EL (cell line): ENCODE results near the gene ZCCHC8.
"Not testable (repeated sequence)": the region's sequence is repeated elsewhere in the genome, so short reads cannot be mapped to it uniquely, and the experiment has no call there.

ENCODE experiments used
- DNase-seq: peaks from one replicate; pipeline ENCODE4 v3.0.0-alpha.2; 2016

ZCCHC8 gene

DNA sequence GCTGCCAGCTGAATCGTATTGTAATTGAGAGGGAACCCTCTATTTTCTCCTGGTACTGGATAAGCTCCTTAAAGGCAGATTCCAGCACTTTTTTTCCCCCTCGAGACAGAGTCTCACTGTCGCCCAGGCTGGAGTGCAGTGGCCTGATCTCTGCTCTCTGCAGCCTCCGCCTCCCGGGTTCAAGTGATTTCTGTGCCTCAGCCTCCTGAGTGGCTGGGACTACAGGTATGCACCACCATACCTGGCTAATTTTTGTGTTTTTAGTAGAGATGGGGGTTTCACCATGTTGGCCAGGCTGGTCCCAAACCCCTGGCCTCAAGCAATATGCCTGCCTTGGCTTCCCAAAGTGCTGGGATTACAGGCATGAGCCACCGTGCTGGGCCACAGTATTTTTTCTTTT, 30.9 kb downstream of the ZCCHC8 start:
- not testable (repeated sequence) for DNase-seq

DNA sequence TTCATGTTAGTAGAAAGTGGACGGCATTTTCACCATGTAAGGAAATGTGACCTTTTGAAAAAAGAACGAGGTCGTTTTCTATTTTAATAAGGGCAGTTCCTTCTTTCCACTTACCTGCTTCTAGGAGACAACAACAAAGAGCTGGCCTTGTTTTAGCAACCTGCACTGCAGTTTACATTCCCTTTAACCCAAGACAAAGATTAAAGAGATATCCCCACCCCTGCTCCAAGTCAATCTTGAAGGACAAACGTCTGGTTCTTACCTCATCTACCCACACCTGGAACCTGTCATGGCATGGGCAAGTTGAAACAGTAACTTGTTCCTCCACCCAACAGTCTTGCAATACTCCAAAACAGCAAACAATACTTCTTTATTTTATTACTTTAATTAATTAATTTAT, 32.7 kb downstream of the ZCCHC8 start:
- no peak for DNase-seq

DNA sequence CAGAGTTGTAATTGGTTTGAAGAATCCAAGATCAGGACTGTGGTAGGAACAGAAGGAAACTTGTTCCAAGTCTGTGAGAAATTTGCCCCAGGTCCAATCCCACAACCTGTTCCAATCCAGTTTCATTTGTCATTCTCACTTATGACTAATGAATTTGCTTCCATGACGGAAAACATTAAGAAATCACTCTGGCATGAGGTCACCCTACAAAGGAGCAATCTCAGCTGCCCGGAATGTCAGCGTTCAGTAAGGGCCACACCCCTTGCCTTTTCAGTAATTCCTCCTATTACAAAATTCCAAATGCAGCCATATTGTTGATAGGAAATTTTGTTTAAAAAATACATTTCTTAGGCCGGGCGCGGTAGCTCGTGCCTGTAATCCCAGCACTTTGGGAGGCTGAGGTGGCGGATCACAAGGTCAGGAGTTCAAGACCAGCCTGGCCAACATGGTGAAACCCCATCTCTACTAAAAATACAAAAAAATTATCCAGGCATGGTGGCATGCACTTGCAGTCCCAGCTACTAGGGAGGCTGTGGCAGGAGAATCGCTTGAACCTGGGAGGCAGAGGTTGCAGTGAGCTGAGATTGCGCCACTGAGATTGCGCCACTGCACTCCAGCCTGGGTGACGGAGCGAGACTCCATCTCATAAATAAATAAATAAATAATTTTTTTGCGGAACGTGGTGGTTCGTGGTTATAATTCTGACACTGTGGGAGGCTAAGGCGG, 36.3 kb downstream of the ZCCHC8 start:
- DNase-seq = peak; percentile 98

DNA sequence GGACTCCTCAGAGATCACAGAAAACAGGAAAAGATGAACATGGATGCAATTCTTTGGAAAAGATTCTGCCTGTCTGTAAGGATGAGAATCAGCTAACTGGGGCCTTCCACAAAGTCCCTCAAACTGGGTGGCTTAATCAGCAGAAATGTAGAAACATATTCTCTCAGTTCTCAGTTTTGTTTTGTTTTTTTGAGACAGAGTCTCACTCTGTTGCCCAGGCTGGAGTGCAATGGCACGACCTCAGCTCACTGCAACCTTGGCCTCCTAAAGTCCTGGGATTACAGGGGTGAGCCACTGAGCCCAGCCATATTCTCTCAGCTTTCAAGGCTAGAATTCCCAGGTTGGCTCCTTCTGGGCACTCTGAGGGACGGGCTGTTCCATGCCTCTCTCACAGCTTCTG, 40.1 kb downstream of the ZCCHC8 start:
- DNase-seq = no peak

DNA sequence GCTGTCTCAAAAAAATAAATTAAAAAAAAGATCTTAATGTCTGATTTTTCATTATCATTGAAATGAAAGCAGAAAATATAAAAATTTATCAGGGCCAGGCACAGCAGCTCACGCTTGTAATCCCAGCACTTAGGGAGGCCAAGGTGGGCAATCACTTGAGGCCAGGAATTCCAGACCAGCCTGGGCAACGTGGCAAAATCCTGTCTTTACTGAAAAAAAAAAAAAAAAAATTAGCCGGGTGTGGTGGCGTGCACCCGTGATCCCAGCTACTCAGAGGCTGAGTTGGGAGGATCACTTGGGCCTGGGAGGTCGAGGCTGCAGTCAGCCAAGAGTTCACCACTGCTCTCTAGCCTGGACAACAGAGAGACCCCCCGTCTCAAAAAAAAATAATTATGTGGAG, 40.7 kb downstream of the ZCCHC8 start:
- DNase-seq = no peak

DNA sequence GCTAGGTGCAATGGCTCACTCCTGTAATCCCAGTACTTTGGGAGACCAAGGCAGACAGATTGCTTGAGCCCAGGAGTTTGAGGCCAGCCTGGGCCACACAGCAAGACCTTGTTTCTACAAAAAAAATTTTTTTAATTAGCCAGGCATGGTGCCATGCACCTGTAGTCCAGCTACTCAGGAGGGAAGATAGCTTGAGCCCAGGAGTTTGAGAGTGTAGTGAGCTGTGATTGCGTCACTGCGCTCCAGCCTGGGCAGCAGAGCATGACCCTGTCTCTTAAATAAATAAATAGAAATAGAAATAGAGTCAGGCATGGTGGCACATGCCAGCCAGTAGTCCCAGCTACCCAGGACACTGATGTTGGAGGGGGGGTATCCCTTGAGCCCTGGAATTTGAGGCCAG, 41.5 kb downstream of the ZCCHC8 start:
- DNase-seq = no peak

DNA sequence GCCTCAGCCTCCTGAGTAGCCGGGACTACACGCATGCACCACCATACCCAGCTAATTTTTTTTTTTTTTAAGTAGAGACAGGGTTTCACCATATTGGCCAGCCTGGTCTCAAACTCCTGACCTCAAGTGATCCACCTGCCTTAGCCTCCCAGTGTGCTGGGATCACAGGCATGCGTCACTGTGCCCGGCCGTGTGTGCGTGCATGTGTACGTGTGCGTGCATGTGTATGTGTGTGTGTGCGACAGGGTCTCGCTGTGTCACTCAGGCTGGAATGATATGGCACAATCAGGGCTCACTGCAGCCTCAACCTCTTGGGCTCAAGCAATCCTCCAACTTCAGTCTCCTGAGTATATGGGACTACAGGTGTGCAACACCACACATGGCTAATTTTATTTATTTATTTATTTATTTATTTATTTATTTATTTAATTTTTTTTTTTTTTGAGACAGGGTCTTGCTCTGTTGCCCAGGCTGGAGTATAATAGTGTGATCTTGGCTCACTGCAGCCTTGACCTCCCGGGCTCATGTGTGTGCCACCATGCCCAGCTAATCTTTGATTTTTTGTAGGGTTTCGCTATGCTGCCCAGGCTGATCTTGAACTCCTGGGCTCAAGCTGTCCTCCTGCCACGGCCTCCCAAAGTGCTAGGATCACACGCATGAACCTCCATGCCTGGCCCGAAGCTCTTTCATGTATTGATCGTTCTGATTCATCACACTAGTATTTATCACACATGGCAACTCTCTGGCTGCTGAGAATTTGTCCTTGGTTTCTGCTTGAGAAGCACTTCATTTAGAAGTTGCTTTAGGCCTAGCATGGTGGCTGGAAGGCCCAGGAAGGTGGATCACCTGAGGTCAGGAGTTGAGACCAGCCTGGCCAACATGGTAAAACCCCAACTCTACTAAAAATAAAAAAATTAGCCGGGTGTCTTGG, 42.4 kb downstream of the ZCCHC8 start:
- DNase-seq = no peak

DNA sequence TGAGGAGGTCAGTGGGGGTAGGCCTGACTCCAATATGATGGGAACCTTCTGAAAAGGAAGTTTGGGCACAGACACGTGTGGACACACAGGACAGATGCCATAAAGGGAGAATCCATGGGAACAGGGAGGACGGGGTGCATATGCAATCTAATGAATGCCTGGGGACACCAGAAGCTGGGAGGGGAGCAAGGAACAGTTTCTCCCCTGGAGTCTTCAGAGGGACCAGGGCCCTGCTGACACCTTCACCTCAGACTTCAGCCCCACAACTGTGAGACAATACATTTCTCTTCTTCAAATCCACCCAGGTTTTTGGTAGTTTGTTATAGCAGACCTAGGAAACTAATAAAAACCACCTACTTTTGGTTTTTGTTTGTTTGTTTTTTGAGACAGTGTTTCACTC, 43.1 kb downstream of the ZCCHC8 start:
- no peak for DNase-seq

DNA sequence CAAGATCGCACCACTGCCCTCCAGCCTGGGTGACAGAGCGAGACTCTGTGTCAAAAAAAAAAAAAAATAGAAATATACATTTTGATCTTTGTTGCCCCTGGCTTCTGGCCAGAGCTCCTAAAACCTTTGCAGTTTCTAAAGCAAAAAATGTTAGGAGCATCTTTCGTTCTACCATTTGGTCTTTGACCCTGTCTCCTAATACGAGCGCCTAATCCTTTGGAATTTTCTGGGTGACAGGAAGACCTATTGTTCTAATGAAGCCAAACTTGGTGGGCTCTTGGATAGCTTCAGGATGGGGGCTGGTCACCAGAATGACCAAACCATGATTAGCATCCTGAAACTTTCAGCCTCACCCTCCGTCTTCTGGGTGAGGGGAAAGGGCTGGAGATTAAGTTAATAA, 46.0 kb downstream of the ZCCHC8 start:
- no peak for DNase-seq

DNA sequence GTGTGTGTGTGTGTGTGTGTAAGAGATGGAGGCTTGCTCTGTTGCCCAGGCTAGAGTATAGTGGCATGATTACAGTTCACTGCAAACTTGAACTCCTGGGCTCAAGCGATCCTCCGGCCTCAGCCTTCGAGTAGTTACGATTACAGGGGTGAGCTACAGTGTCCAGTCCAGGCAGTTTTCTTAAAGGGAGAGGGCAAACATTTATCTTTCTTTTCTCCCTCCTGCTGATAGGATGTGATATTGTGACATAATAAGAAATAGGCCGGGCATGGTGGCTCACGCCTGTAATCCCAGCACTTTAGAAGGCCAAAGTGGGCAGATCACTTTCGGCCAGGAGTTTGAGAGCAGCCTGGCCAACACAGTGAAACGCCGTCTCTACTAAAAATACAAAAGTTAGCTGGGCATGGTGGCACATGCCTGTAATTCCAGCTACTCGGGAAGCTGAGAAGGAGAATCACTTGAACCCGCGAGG, 46.4 kb downstream of the ZCCHC8 start:
- DNase-seq = no peak

DNA sequence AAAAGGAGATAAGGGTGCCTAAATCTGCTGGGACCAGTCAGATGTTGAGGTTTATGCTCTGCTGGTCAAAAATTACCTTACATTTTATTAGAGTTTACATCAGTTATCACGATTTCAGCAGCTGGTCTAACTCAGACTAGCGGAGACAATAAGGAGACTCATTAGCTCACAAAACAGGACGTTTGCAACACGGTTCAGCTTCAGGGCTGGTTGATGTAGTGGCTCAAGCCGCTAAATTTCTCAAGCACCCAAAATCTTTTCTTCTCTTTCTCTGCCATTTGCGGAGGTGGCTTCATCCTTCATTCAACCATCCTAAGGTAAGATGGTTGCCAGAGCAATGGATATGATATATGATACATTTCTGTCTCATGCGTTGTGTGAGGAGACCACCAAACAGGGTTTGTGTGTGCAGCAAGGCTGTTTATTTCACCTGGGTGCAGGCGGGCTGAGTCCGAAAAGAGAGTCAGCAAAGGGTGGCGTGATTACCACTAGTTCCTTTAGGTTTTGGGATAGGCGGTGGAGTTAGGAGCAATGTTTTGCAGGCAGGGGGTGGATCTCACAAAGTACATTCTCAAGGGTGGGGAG, 47.9 kb downstream of the ZCCHC8 start:
- DNase-seq = no peak

DNA sequence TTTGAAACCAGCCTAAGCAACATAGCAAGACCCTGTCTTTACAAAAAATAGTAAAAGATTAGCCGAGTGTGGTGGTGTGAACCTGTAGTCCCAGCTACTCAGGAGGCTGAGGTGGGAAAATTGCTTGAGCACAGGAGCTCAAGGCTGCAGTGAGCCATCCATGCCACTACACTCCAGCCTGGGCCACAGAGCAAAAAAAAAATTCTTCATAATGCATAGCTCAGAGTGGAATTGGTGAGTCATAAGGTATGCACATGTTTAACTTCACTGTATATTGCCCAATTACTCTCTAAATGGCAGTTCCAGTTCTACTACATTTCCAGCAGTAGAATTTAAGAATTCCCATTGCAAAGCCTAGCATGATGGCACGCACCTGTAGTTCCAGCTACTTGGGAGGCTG, 51.4 kb downstream of the ZCCHC8 start:
- DNase-seq = peak; percentile 87

DNA sequence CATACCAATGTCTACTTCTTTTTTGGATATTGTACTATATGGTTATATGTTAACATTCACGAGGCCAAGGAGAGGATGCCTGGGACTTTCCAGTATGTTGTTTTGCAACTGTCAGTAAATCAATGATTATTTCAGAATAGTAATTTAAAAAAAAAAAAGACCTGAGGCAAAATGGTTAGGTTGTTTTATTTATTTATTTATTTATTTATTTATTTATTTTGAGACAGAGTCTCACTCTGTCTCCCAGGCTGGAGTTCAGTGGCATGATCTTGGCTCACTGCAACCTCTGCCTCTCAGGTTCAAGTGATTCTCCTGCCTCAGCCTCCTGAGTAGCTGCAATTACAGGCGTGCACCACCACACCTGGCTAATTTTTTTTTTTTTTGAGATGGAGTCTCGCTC, 52.9 kb downstream of the ZCCHC8 start:
- DNase-seq = not testable (repeated sequence)

DNA sequence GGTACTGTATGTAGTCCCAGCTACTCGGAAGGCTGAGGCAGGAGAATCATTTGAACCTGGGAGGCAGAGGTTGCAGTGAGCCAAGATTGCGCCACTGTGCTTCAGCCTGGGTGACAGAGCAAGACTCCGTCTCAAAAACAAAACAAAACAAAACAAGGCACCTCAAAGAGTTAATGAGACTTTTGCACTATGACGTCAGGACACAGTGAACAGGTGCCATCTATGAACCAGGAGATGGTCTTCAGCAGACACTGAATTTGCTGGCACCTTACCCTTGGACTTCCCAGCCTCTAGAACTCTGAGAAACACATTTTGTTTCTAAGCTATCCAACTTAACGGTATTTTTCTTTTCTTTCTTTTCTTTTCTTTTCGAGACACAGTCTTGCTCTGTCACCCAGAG, 54.3 kb downstream of the ZCCHC8 start:
- DNase-seq = not testable (repeated sequence)

DNA sequence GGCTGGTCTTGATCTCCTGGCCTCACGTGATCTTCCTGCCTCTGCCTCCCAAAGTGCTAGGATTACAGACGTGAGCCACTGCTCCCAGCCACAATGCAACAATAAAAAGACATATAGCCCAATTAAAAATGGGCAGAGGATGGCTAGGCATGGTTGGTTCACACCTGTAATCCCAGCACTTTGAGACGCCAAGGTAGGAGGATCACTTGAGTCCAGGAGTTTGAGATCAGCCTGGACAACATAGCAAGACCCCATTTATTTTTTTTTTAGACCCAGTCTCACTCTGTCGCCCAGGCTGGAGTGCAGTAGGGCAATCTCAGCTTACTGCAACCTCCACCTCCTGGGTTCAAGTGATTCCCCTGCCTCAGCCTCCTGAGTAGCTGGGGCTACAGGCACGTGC, 56.7 kb downstream of the ZCCHC8 start:
- not testable (repeated sequence) for DNase-seq

DNA sequence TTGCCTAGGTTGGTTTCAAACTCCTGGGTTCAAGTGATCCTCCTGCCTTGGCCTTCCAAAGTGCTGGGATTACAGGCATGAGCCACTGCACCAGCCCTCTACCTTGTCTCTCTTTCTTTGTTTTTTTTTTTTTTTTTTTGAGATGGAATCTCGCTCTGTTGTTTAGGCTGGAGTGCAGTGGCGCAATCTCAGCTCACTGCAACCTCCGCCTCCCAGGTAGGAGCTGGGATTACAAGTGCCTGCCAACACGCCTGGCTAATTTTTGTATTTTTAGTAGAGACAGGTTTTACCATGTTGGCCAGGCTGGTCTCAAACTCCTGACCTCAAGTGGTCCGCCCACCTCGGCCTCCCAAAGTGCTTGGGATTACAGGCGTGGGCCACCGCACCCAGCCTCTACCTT, 61.9 kb downstream of the ZCCHC8 start:
- not testable (repeated sequence) for DNase-seq

DNA sequence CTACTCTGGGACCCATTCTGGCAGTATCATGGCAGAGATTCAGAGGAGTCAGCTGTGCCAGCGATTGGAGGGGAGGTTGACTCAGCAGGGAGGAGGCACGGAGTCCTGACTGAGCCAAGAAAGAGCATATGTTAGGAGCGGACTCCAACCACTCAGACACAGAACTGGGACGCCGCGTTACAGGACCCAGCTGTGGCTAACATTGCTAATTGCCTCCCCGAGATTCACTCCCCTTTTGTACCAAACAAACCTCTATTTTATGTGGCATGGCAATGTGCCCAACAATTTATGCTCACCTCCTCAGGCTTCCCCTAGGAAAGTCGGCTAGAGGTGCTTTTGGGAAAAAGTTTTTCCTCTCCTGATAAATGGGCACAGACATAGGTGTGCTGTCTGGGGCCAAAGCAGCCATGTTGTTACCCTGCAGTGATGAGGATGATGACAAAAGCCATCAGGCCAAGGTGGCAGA, 63.0 kb downstream of the ZCCHC8 start:
- DNase-seq = peak; percentile 68

DNA sequence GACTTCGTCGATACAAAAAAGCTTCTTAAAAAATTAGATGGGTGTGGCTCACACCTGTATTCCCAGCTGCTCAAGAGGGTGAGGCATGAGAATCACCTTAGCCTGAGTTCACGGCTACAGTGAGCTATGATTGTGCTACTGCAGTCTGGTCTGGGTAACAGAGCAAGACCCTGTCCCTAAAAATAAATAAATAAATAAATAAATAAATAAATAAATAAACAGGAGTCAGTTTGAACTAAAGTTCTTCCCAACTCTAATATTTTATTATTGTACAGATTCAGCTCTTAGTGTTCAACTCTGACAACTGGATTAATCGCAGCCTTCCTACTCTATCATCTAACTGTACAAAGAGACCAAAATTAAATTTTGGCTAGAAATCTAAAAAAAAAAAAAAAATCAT, 65.5 kb downstream of the ZCCHC8 start:
- no peak for DNase-seq

DNA sequence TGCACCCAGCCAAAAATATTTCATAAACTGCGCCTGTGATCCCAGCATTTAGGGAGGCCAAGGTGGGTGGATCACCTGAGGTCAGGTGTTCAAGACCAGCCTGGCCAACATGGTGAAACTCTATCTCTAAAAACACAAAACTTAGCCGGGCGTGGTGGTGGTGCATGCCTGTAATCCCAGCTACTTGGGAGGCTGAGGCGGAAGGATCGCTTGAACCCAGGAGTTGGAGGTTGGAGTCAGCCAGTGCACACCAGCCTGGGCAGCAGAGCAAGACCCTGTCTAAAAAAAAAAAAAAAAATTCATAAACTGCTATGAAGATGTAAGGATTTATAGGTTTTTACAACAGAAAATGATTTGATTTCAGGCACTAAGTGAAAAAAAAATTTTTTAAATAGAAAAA, 71.7 kb downstream of the ZCCHC8 start:
- DNase-seq = not testable (repeated sequence)

DNA sequence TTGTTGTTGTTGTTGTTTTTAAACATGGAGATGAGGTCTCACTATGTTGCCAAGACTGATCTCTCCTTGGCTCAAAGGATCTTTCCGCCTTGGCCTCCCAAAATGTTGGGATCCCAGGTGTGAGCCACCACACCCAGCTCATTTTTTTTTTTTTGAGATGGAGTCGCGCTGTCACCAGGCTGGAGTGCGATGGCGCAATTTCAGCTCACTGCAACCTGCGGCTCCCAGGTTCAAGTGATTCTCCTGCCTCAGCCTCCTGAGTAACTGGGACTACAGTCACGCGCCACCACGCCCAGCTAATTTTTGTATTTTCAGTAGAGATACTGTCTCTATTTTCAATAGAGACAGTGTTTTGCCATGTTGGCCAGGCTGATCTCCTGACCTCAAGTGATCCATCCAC, 73.3 kb downstream of the ZCCHC8 start:
- DNase-seq = no peak

DNA sequence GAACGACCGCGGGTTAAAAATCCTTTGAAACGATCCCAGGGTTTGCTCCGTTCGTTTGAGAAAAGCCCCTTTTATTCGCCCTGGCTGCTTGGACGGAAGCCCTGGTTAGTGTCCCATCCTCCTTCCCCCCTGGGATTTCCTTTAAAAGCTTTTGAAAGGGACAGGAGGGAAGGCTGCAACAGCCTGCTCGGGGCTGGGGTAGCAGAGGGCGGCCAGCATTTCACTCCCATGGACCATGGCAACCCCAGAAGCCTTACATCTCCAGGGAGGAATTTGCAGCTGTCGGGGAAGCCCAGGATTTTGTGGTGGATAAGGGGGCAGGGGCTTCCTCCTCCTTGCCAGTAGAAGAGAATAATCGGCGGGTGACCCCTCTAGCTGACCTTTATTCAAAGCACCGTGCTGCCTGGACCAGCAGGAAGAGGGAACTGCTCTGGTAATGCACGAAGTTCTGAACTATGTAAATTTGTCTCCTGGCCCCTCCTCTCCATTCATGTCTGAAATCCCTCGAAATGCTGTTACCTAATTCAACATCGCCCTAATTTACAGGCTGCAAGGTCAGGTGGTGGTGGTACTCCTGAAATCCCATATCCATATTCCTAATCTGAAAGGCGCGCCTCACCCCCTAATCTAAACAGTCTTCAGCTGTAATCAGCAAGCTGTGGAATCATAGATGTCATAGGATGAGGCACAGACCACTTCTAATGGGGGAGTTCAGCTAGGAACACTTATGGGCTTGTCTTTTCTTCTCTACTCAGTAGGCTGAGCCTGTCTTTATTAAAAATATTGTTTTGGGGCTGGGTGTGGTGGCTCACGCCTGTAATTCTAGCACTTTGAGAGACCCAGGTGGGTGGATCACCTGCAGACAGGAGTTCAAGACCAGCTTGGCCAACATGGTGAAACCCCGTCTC, 77.2 kb downstream of the ZCCHC8 start:
- DNase-seq = peak; percentile 45

DNA sequence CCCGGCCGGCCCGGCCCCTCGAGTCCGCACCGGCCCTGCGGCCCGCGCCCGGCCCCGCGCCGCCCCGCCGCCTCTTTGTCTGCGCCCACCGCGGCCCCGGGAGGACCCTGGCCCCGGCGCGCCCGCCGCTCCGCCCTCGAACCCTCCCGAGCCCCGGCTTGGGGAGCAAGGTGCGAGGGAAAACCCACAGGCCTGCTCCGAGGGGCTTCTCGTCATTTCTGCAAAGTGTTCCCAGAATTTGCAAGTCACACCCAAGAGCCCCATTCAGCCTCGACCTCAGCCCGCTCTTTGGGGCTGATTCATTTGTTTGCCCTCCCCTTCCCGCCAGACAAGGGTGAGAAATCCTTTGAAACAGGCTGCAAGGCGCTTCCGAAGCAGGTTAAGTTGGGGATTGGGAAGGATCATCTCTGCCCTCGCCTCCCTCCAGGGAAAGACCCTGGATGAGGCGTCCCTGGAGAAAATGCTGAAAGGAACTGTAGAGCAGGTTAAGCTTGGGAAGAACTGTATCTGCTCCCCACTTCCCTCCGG, 77.9 kb downstream of the ZCCHC8 start:
- DNase-seq = peak; percentile 74
